Motor neuron (in vitro differentiated cells): ENCODE measurements around the gene PLA2G2D. TPM values are rescaled to one million over a fixed set of nuclear protein-coding genes. Genes with fewer than 3 reads are reported as not detected.

Experiments used
- ATAC-seq, 8 experiments: fragments of 200-7000 bp; cut with Tn5 transposase; replicated peaks in 6 of 8; 2 replicates each; pipeline ENCODE4 v1.8.0; 2021; ENCODE audit warnings: mild to moderate bottlenecking in 8 of 8, moderate library complexity in 8 of 8
- H3K27ac ChIP-seq, 2 donors: fragments of 250-450 bp; sonication (Bioruptor Pico); 2 replicates each; pipeline ENCODE4 v1.9.0; 2021; ENCODE audit warnings: antibody characterized with exemption in 2 of 2, mild to moderate bottlenecking in 2 of 2, moderate library complexity in 1 of 2
- H3K4me1 ChIP-seq, 2 donors: fragments of 250-450 bp; sonication (Bioruptor Pico); replicated peaks in 1 of 2; 2 replicates each; pipeline ENCODE4 v1.6.1; 2021; ENCODE audit warnings: antibody characterized with exemption in 2 of 2, mild to moderate bottlenecking in 2 of 2, moderate library complexity in 1 of 2
- H3K4me3 ChIP-seq, 5 donors: fragments of 250-450 bp; sonication (Bioruptor Pico); 2 replicates each; pipeline ENCODE4 v1.9.0; 2021; ENCODE audit warnings: antibody characterized with exemption in 5 of 5, mild to moderate bottlenecking in 5 of 5, moderate library complexity in 4 of 5
- WGBS, 10 experiments: fragments of 450-650 bp; shearing (Covaris generic); methylation state at CpG; one replicate each; pipeline ENCODE4 v1.0.0; 2022; 5-methylcytosine and 5-hydroxymethylcytosine counted together
- in situ Hi-C, 9 experiments: fragments of 400-800 bp; cut with MboI; loops; one replicate each; pipeline ENCODE4 v1.15.0; 2021; ENCODE audit warnings: low sequenced_read_pairs in 9 of 9, low pct_unique_long_range_greater_than_20kb in 2 of 9; ENCODE audit not compliant: unreplicated experiment in 9 of 9
- total RNA-seq, 8 experiments: library from RNA; unstranded; fragments of 300-600 nt; gene quantifications; 2 replicates each; pipeline versions ENCODE4 v1.2.3 to v1.2.4, GENCODE V29; 2022

Gene PLA2G2D
- total RNA-seq, 8 experiments from 2014 or later, result 0.09 to 1.0 (median 0.21) TPM; not detected in 3

DNA sequence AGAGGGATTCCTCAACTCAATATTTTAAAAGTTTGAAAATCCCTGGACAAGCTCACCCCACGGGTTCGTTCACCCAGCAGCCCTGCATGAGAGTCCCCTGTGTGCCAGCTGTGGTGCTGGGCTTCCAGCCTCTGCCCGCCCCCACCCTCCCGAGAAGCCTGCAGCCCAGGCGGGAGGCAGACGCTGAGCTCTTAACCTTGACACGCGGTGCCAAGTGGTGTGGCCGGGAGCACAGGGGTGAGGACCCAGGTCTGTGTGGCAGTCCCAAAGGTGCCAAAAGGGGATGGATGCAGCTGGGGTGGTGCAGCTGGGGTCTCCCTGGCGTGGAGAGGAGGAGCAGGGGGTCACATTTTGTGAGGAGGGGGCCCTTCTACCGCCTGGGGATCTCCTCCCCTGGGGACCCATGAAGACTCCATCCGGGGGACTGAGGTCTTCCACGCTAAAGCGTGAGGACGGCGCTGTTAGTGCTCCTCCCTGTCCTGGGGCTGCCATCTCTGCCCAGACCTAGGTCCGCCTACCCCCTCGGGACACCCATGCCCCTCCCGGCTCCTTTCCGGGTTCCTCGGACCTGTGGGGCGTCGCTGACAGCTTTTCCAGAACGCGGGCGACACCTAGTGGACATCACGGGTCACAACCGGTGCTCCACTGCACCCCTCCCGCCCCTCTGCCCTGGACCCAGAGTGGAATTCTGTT is 32.7 kb upstream of the PLA2G2D start:
- Histone ChIP-seq H3K4me3 (peak overlapping the region; percentile 11 to 25 (median 19)), H3K27ac (no peak overlapping the region), H3K4me1 (peaks cover 0 to 15% of the 10 kb centered on the region in 2 donors)
- in situ Hi-C loops, result loop anchor here in 6 of 9 experiments (10.0 to 25.0 kb wide), 4 partner anchors 237 to 490 kb away; partner anchors contain the start of genes PLA2G2E (in 3 of the 6), CAMK2N1 (in 1 of the 6) and HTR6 (in 1 of the 6)
- peak; percentile 85 to 99 (median 92) for ATAC-seq
- 0 to 10% (median 6%) methylated on average over 3 to 8 of the region's 29 CpGs; no CpG with 5 or more reads in 7 of the 10 experiments for WGBS, 10 experiments

DNA sequence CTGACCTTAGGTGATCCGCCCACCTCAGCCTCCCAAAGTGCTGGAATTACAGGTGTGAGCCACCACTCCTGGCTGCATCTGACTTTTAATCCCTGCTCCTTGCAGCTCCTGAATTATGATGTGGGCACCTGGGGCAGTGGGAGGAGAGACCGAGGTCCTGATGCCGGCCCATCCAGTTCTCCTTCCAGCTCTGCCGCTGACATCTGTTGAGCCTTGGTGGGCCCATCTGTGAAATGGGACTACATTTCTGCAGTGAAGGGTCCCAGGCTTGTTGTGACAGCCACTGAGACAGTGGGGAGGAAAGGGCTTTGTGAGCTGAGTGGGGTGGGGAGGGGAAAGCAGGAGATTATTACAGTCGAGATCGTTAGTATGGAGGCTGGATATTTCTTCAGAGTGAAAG is 31.6 kb upstream of the PLA2G2D start:
- H3K27ac ChIP-seq, result no peak overlapping the region
- ATAC-seq, result no peak
- 91 to 100% (median 100%) methylated on average over 1 to 6 of the region's 6 CpGs; no CpG with 5 or more reads in 5 of the 10 experiments for WGBS, 10 experiments
- H3K4me3 ChIP-seq, result no peak overlapping the region
- in situ Hi-C loops, result loop anchor here in 6 of 9 experiments (10.0 to 25.0 kb wide), 4 partner anchors 236 to 489 kb away; partner anchors contain the start of genes PLA2G2E (in 3 of the 6), CAMK2N1 (in 1 of the 6) and HTR6 (in 1 of the 6)
- peaks cover 0 to 15% of the 10 kb centered on the region in 2 donors for H3K4me1 ChIP-seq

DNA sequence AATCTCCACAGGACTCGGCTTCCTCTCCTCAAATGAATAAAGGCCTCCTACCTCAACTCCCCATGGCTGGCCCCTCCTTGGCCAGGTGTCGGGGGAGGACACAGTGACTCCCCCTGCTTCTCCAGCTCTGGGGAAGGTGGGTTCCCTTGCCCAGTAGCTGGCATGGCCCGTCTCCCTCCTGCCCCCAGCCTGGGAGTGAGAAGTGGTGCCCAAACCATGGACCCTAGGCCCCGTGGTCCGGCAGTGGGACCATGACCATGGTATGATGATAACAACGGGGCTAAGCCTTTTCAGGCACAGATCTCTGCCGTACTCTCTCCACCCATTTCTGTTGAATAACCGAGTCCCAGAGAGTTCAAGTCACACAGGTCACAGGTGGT is 31.0 kb upstream of the PLA2G2D start:
- 67 to 100% (median 86%) methylated on average over 1 to 5 of the region's 8 CpGs; no CpG with 5 or more reads in 4 of the 10 experiments for WGBS, 10 experiments
- peaks cover 0 to 15% of the 10 kb centered on the region in 2 donors for H3K4me1 ChIP-seq
- in situ Hi-C loops, result loop anchor here in 6 of 9 experiments (10.0 to 25.0 kb wide), 4 partner anchors 236 to 488 kb away; partner anchors contain the start of genes PLA2G2E (in 3 of the 6), CAMK2N1 (in 1 of the 6) and HTR6 (in 1 of the 6)
- H3K4me3 ChIP-seq, result no peak overlapping the region
- H3K27ac ChIP-seq, result no peak overlapping the region
- ATAC-seq, result no peak

DNA sequence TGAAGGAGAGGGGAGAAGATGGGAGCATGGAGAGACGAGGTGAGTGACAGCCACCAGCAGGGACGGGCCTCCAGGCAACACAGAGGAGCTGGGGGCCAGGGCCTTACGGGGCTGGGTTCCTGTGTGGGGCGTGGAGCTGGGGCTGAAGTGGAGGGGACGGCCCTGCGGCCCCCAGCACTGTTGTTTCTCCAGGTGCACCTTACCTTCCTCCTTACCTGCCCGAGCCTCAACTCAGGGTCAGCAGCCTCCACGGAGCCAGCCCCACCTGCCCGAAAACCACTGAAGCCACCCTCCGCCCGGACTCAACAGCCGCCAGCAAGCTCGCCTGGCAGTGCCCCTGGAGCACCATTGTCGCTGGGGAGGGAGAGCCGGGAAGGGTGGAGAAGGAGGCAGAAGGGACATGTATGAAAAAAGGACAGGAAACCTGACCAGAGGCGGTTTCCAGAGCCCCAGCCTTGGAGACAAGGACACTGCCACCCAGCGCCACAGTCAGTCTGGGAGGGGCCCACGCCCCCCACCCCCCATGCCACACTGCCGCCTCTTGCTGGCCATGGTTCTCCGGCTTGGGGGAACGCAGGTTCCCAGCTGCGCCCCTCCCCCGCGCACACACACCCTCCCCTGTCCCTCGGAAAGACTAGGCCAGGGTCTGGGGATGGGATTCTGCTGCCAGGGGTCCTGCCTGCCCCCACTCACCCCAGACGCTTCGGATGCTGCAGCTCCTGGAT is 30.4 kb upstream of the PLA2G2D start:
- peaks cover 0 to 15% of the 10 kb centered on the region in 2 donors for H3K4me1 ChIP-seq
- no peak overlapping the region for H3K27ac ChIP-seq
- WGBS, 10 experiments, result 50 to 85% (median 69%) methylated on average over 1 to 11 of the region's 27 CpGs; no CpG with 5 or more reads in 6 of the 10 experiments
- in situ Hi-C loops, result loop anchor here in 6 of 9 experiments (10.0 to 25.0 kb wide), 4 partner anchors 235 to 487 kb away; partner anchors contain the start of genes PLA2G2E (in 3 of the 6), CAMK2N1 (in 1 of the 6) and HTR6 (in 1 of the 6)
- H3K4me3 ChIP-seq, result no peak overlapping the region
- ATAC-seq, result no peak

DNA sequence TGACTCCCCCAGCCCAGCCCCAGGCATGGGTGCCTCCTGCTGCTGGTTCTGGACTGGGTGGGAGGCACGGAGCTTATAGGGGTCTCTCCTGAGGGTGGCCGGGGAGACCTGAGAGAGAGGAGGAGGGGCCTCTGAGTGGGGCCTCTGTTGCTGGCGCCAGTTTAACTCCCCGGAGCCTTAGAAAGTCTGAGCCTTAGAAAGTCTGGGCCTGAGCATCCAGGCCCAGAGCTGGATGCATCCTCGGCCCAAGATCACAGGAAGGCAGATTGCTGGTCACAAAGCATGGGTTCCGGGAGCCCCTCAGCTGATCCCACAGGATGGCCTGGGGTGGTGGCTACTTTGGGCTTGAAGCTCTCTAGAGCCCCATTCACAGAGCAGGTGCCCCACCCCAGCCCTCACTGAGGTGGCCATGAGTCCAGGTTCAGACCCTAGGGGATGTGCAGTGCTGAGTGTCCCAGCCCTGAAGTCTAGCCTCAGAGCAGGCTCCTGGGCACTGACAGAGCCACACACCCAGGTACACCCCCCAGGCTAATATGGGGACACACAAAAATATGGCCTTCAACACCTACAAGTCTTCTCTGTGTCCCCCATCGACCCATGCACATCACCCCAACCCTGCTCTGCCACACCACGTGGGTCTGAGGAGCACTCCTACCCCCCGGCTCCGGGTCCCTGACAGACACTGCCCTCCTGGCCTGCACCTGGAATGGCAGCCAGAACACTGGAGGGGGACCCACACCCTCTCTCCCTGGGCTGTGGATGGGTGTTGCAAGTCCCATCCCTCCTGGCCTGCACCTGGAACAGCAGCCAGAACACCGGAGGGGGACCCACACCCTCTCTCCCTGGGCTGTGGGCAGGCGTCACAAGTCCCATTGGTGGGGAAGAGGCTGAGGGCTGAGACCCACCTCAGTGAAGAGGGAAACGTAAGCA is 29.5 kb upstream of the PLA2G2D start:
- Histone ChIP-seq H3K27ac (no peak overlapping the region), H3K4me1 (peaks cover 0 to 15% of the 10 kb centered on the region in 2 donors), H3K4me3 (no peak overlapping the region)
- 80 to 100% (median 90%) methylated on average over 1 to 8 of the region's 13 CpGs; no CpG with 5 or more reads in 7 of the 10 experiments for WGBS, 10 experiments
- in situ Hi-C loops, result no loop called here
- no peak for ATAC-seq

DNA sequence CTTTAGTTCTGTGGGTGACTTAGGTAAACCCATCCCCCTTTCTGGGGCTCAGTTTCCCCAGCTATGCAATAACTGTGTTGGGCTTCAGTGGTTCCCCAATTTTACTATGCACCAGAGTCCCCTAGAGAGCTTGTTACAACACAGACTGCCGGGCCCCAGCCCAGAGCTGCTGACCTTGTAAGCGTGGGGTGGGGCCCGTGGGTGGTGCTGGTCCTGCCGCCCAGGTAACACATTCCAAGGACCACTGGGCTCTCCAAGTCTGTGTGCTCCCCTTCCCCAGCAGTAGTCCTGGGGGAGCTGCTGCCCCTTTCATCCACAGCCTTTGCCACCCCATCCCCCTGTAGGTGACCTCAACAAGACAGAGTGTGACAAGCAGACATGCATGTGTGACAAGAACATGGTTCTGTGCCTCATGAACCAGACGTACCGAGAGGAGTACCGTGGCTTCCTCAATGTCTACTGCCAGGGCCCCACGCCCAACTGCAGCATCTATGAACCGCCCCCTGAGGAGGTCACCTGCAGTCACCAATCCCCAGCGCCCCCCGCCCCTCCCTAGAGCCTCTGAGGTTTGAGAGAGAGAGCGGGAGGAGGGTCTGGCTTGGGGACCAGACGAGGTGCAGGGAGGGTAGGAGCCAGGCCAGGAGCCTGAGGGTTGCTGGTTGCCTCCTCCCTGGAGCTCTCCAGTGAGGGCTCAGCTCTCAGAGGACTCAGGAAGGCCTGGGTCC is 28.7 kb upstream of the PLA2G2D start:
- no peak overlapping the region for H3K27ac ChIP-seq
- H3K4me3 ChIP-seq, result no peak overlapping the region
- WGBS, 10 experiments, result 83 to 95% (median 93%) methylated on average over 1 to 8 of the region's 13 CpGs; no CpG with 5 or more reads in 6 of the 10 experiments
- H3K4me1 ChIP-seq, result peaks cover 0 to 10% of the 10 kb centered on the region in 2 donors
- in situ Hi-C loops, result no loop called here
- no peak for ATAC-seq

DNA sequence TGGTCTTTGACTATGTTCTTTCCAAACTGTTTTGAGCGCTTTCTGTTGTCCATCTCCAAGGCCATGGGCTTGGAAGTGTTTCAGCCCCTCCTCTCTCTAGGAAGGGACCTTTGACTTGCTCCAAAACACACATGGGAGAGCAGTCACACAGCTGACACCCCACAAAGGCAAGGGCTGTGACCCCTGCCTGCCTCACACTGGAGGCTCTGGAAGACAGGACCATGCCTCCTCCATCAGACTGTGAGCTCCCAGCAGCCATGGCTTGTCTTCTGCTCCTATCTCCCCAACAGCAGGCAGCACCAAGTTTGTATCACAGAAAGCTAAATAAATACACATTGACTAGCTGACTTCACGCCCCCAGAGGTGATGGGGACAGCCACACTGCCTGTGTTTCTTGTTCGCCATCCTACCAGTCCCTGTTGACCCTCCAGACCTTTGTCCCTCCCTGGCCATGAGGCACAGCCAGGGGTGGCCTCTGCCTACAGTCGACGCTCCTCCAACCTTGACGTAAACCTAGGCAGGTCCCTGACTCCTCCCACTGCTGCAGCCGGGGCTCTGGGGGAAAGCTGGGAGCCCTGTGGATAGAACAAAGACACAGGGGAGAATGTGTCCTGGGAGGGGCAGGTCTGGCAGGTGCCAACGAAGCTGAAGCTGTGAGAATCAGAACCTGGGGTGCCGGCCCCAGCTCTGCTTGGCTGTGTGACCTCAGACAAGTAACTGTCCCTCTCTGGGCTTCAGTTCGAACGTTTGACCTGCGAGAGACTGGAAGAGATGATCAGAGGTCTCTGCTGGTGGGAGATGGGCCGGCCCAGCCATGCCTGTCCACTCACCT is 24.6 kb upstream of the PLA2G2D start:
- H3K4me3 ChIP-seq, result no peak overlapping the region
- ATAC-seq, result no peak
- H3K27ac ChIP-seq, result no peak overlapping the region
- in situ Hi-C loops, result no loop called here
- WGBS, 10 experiments, result 47 to 93% (median 75%) methylated on average over 3 to 9 of the region's 13 CpGs; no CpG with 5 or more reads in 2 of the 10 experiments
- H3K4me1 ChIP-seq, result no peaks in the 10 kb centered on the region

DNA sequence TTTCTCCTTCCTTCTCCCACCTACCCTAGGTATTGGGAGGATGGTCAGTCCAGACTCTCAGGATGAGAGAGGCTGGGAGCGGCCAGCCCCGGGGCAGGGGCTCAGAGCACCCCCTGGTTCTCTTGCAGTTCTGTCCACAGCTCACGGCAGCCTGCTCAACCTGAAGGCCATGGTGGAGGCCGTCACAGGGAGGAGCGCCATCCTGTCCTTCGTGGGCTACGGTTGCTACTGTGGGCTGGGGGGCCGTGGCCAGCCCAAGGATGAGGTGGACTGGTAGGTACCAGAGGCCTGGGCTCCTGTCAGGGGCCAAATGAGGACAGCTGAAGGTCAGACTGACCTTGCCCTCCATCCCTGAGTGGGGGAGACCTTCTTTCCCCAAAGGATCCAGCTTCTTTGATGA is 24.0 kb upstream of the PLA2G2D start:
- no peak for ATAC-seq
- Histone ChIP-seq H3K4me1 (no peaks in the 10 kb centered on the region), H3K27ac (no peak overlapping the region), H3K4me3 (no peak overlapping the region)
- in situ Hi-C loops, result no loop called here
- WGBS, 10 experiments, result 50 to 93% (median 87%) methylated on average over 1 to 6 of the region's 8 CpGs; no CpG with 5 or more reads in 7 of the 10 experiments

DNA sequence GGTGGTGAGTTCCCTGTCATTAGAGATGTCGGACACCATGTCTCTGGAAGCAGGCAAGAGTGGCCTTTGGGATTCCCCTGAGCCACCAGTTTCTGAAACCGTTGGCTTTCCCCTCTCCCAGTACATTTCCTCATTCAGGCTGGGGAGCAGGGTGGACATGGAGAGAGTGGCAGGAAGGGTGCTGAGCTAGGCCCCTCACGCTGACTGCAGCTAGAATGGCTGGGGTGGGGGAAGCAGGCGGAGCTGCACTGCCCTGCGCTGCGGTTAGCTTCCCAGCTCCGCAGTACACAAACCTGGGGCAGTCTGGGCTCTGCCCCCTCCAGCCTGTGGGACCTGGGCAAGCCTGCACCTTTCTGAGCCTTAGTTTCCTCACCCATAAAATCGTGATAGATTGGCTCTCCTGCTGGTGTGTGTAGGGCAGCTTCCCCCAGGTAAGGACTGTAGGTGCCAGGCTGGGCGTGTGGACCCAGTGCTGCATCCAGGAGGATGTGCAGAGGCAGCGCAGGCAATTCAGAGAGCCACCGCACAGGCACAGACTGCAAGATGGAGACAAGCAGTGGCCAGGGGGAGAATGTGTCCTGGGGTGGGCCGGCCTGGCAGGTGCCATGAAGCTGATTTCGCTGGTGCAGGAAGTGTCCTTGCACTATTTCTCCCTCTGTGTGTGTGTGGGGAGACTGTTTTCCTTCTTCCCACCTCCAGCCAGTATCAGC is 22.8 kb upstream of the PLA2G2D start:
- 67 to 84% (median 79%) methylated on average over 5 to 11 of the region's 13 CpGs; no CpG with 5 or more reads in 6 of the 10 experiments for WGBS, 10 experiments
- Histone ChIP-seq H3K4me3 (no peak overlapping the region), H3K4me1 (no peaks in the 10 kb centered on the region), H3K27ac (no peak overlapping the region)
- in situ Hi-C loops, result no loop called here
- ATAC-seq, result no peak

DNA sequence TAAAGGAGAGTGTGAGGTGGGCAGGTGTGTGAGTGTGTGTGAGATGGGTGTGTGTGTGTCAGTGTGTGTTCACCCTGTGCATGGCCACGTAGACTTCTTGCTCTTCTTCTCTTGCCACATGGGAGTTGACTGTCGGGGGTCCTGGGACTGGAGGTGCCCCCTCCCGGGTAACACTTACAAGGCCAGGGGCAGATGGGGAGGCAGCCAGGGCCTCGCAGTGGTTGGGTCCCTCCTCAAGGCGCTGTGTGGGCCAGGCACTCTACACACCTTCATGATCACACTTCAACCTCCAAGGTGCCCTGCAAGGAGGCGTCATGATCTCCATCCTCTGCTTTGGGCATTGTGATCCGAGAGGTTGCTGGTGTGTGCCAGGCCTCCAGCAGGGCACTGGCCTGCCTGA is 22.1 kb upstream of the PLA2G2D start:
- Histone ChIP-seq H3K27ac (no peak overlapping the region), H3K4me3 (no peak overlapping the region), H3K4me1 (no peaks in the 10 kb centered on the region)
- 30 to 93% (median 86%) methylated on average over 2 to 6 of the region's 7 CpGs; no CpG with 5 or more reads in 5 of the 10 experiments for WGBS, 10 experiments
- ATAC-seq, result no peak
- in situ Hi-C loops, result no loop called here

DNA sequence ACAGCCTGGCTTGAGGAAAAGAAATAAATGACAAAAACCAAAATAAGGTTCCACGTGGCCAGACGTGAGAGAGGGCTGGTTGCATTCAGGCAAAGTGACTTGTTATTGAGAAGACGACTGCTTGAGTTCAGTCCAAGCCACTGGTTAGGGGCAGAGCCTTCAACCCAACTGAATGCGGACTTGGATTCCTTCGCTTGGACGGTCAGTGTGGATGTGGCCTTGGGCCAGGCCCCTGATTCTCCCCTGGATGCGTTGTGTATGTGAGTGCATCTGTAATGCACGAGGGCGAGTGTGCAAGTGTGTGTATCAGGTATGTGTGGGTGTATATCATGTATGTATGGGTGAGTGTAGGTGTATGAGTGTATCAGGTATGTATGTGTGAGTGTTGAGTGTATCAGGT is 21.7 kb upstream of the PLA2G2D start:
- 43 to 100% (median 84%) methylated on average over 1 to 8 of the region's 9 CpGs; no CpG with 5 or more reads in 4 of the 10 experiments for WGBS, 10 experiments
- no peak overlapping the region for H3K27ac ChIP-seq

More for the DNA sequence above, 21.7 kb upstream of the PLA2G2D start:
- Histone ChIP-seq H3K4me3 (no peak overlapping the region), H3K4me1 (no peaks in the 10 kb centered on the region)
- in situ Hi-C loops, result no loop called here
- ATAC-seq, result no peak
